Muscle of leg (tissue), 11 donors: ENCODE data around the gene S100A14. TPM values are rescaled to one million over a fixed set of nuclear protein-coding genes. Genes with fewer than 3 reads are reported as not detected.
"Not testable (repeated sequence)": the region's sequence is repeated elsewhere in the genome, so short reads cannot be mapped to it uniquely, and the experiment has no call there.

Experiments used
- DNase-seq: peaks from one replicate; pipeline ENCODE4 v3.0.0; 2013
- H3K27ac ChIP-seq: one replicate; pipeline ENCODE4 v1.5.1; 2013; ENCODE audit warnings: mild to moderate bottlenecking, low read length, control low read depth
- H3K27me3 ChIP-seq: one replicate; pipeline ENCODE4 v1.6.1; 2013; ENCODE audit warnings: low read length; ENCODE audit not compliant: control insufficient read depth, insufficient read depth
- H3K36me3 ChIP-seq: one replicate; pipeline ENCODE4 v1.6.1; 2013; ENCODE audit warnings: low read length; ENCODE audit not compliant: control insufficient read depth, insufficient read depth
- H3K4me1 ChIP-seq: one replicate; pipeline ENCODE4 v1.6.1; 2013; ENCODE audit warnings: low read length; ENCODE audit not compliant: control insufficient read depth, insufficient read depth
- H3K4me3 ChIP-seq: one replicate; pipeline ENCODE4 v1.5.1; 2013; ENCODE audit warnings: low read length, control low read depth
- H3K9me3 ChIP-seq: replicated peaks from 2 replicates; pipeline ENCODE4 v1.6.1; 2013; ENCODE audit warnings: low read depth, low read length; ENCODE audit not compliant: control insufficient read depth
- WGBS: methylation state at CpG from one replicate; pipeline ENCODE4 v1.1.5; 2013; ENCODE audit warnings: missing lambda C conversion rate; ENCODE audit not compliant: insufficient coverage; 5-methylcytosine and 5-hydroxymethylcytosine counted together
- polyA plus RNA-seq, 8 donors: library from polyadenylated mRNA; unstranded; fragments of 120-200 nt; gene quantifications; one replicate each; pipeline versions ENCODE4 v1.2.1 to v1.2.3, GENCODE V29; 2013; ENCODE audit warnings: inconsistent platforms in 1 of 8, low replicate concordance in 1 of 8; ENCODE audit not compliant: insufficient read length in 8 of 8, insufficient read depth in 1 of 8
- total RNA-seq: library from RNA; stranded (reverse); fragments of 120-200 nt; gene quantifications from one replicate; pipeline ENCODE4 v1.2.4, GENCODE V29; 2013

S100A14 gene
- total and polyA plus RNA-seq, 9 donors: 0.15 to 27.5 (median 0.45) TPM

GRCh38 chr1:153592748-153593147 is 23.4 kb downstream of the S100A14 start:
- Histone ChIP-seq H3K27me3 (no peaks in the 10 kb centered on the region), H3K27ac (no peak overlapping the region), H3K9me3 (no peaks in the 10 kb centered on the region), H3K4me3 (no peak overlapping the region), H3K4me1 (no peaks in the 10 kb centered on the region), H3K36me3 (no peaks in the 10 kb centered on the region)
- no peak for DNase-seq
- WGBS: no CpG with 5 or more reads among the region's 4 CpGs

DNA sequence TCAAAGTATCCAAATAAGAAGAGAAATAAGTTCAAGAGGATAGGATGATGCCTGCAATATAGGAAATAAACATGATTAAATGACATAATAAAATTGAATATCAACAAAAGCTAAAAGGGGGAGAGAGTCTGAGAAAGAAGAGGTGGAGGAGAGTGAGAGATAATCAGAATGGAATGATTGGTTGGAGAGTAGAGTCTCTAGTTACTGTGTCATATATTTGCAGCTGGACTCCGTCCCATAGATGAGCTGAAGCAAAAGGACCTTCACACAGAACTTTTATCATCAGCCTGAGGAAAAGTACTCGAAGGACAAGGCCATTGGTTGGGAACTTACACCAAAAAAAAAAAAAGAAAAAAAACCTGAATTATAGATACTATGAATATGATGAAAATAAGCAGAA is 27.6 kb downstream of the S100A14 start:
- Histone ChIP-seq H3K4me1 (no peaks in the 10 kb centered on the region), H3K27ac (no peak overlapping the region), H3K36me3 (no peaks in the 10 kb centered on the region), H3K4me3 (no peak overlapping the region), H3K9me3 (no peaks in the 10 kb centered on the region), H3K27me3 (no peaks in the 10 kb centered on the region)
- no peak for DNase-seq
- WGBS: no CpG with 5 or more reads among the region's 2 CpGs

DNA sequence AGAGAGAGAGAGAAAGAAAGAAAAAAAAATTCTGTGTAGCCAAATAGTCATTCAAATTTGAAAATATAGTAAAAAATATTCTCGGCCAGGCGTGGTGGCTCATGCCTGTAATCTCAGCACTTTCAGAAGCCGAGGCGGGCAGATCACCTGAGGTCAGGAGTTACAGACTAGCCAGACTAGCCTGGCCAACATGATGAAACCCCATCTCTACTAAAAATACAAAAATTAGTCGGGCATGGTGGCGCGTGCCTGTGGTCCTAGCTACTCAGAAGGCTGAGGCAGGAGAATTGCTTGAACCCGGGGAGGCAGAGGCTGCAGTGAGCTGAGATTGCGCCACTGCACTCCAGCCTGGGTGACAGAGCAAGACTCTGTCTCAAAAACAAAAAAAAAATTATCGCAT is 28.1 kb downstream of the S100A14 start:
- not testable (repeated sequence) for H3K4me3 ChIP-seq, H3K9me3 ChIP-seq, DNase-seq, H3K4me1 ChIP-seq, H3K27me3 ChIP-seq, H3K27ac ChIP-seq, H3K36me3 ChIP-seq
- 89% methylated on average over 7 of the region's 10 CpGs for WGBS

GRCh38 chr1:153587314-153587713 is 28.8 kb downstream of the S100A14 start:
- Histone ChIP-seq H3K9me3 (no peaks in the 10 kb centered on the region), H3K36me3 (no peaks in the 10 kb centered on the region), H3K4me1 (no peaks in the 10 kb centered on the region), H3K27me3 (no peaks in the 10 kb centered on the region), H3K27ac (no peak overlapping the region), H3K4me3 (no peak overlapping the region)
- WGBS: no CpG with 5 or more reads among the region's 5 CpGs
- DNase-seq: no peak

DNA sequence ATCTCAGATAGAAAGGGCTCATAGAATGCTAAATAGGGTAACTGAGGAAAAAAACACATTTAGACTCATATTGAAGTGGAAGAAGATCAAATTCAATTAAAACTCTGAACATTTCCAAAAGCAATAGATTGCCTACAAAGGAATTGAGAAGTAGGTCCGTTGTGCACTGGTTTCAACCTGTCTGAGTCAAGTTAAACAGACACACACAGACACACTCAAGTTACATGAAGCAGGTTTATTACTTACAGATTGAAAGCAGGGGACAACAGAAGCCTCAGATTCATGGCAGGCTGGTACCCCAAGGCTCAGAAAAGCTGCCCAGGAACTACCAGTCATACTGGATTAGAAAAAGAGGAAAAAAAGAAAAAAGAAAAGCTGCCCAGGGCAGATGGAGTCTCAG is 29.8 kb downstream of the S100A14 start:
- Histone ChIP-seq H3K27me3 (no peaks in the 10 kb centered on the region), H3K36me3 (no peaks in the 10 kb centered on the region), H3K27ac (no peak overlapping the region), H3K4me3 (no peak overlapping the region), H3K4me1 (no peaks in the 10 kb centered on the region), H3K9me3 (no peaks in the 10 kb centered on the region)
- no CpG with 5 or more reads among the region's 1 CpG for WGBS
- DNase-seq: no peak

- no peaks in the 10 kb centered on the region for H3K4me1 ChIP-seq
- no peaks in the 10 kb centered on the region for H3K36me3 ChIP-seq
- H3K4me3 ChIP-seq: no peak overlapping the region
- no peaks in the 10 kb centered on the region for H3K9me3 ChIP-seq
- no peak overlapping the region for H3K27ac ChIP-seq
- WGBS: no CpG with 5 or more reads among the region's 1 CpG
- no peak for DNase-seq
- no peaks in the 10 kb centered on the region for H3K27me3 ChIP-seq
Measured at GRCh38 chr1:153585006-153585405, 31.1 kb downstream of the S100A14 start.

- WGBS: 56% methylated on average over 2 of the region's 2 CpGs
- H3K36me3 ChIP-seq: no peaks in the 10 kb centered on the region
Measured at GRCh38 chr1:153583976-153584375, 32.1 kb downstream of the S100A14 start.

DNA sequence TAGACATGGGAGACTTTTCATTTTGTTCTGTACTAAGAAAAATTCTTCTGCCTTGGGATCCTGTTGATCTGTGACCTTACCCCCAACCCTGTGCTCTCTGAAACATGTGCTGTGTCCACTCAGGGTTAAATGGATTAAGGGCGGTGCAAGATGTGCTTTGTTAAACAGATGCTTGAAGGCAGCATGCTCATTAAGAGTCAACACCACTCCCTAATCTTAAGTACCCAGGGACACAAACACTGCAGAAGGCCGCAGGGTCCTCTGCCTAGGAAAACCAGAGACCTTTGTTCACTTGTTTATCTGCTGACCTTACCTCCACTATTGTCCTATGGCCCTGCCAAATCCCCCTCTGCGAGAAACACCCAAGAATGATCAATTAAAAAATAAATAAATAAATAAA is 32.6 kb downstream of the S100A14 start:
- H3K4me1 ChIP-seq, H3K4me3 ChIP-seq, DNase-seq, H3K27me3 ChIP-seq, H3K9me3 ChIP-seq, H3K36me3 ChIP-seq, H3K27ac ChIP-seq: not testable (repeated sequence)
- no CpG with 5 or more reads among the region's 3 CpGs for WGBS

More at GRCh38 chr1:153583976-153584375, 32.1 kb downstream of the S100A14 start:
- DNase-seq: no peak
- Histone ChIP-seq H3K4me1 (no peaks in the 10 kb centered on the region), H3K27me3 (no peaks in the 10 kb centered on the region), H3K27ac (no peak overlapping the region), H3K4me3 (no peak overlapping the region), H3K9me3 (no peaks in the 10 kb centered on the region)

GRCh38 chr1:153582836-153583235 is 33.3 kb downstream of the S100A14 start:
- H3K27ac ChIP-seq, DNase-seq, H3K27me3 ChIP-seq, H3K4me3 ChIP-seq, H3K36me3 ChIP-seq, H3K4me1 ChIP-seq, H3K9me3 ChIP-seq: not testable (repeated sequence)
- WGBS: 92% methylated on average over 20 of the region's 34 CpGs

- Histone ChIP-seq H3K36me3 (no peaks in the 10 kb centered on the region), H3K9me3 (no peaks in the 10 kb centered on the region), H3K4me1 (no peaks in the 10 kb centered on the region), H3K27ac (no peak overlapping the region), H3K27me3 (peaks cover 2% of the 10 kb centered on the region), H3K4me3 (no peak overlapping the region)
- 82% methylated on average over 3 of the region's 3 CpGs for WGBS
- DNase-seq: no peak
Measured at GRCh38 chr1:153578936-153579335, 37.2 kb downstream of the S100A14 start.

DNA sequence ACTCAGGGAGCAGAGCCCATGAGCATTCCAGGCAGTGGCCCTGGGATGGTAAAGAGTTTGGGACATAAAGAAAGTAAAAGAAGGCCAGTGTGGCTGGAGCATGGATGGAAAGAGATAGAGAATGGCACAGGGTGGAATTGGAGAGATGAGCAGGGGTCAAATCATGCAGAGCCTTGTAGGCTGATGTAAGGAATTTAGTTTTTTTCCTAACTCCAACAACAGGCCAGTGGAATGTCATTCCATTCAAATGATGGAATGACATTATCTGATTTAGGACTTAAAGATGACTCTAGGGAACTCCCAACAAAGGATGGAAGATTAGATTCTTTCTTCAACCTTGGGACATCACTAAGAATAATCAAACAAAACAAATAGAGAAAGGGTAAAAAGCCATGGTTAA is 37.6 kb downstream of the S100A14 start:
- no peak for DNase-seq
- H3K27me3 ChIP-seq: peaks cover 2% of the 10 kb centered on the region
- no peak overlapping the region for H3K27ac ChIP-seq
- no peaks in the 10 kb centered on the region for H3K36me3 ChIP-seq
- H3K9me3 ChIP-seq: no peaks in the 10 kb centered on the region
- no peak overlapping the region for H3K4me3 ChIP-seq
- no peaks in the 10 kb centered on the region for H3K4me1 ChIP-seq
